ENCODE measurements around the gene IMMP2L. TPM values are rescaled to one million over a fixed set of nuclear protein-coding genes. Genes with fewer than 3 reads are reported as not detected.

IMMP2L gene
- total and polyA plus RNA-seq, 2 of the 4 experiments (the other 2 are of a cell fraction): 5.8 to 9.3 TPM

DNA sequence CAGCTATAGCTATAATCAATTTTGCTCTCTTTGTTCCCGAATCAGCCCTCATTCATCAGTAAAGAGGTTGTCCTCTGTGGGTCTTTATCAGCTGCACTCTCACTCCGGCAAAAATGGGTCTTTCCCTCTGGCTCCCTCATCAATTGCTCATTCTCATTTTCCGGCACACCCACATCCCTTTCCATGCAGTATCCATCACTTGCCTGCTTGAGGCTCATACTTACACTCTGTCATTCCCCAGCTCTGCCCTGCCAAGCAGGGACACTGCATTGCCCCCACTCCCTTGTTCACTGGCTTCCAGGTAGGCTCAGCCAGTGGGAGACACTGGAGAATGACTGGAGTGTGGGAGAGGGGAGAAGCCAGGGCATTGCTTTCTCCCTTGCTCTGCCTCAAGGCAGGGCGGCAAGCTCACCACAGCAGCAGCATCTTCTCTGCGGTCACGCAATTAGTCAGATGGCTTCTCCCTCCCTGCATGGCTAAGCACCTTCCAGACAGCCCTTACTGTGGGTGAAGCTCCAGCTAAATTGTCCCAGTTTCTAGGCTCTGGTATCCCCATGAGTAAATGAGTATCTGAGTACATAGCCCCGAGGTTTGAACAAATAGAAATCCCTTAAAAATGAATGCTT is 942.1 kb downstream of the IMMP2L start:
- Histone ChIP-seq H3K4me3 (ENCODE audit: insufficient read depth, low read depth, low read length) (no peak overlapping the region), H2BK20ac (ENCODE audit: low read depth, low read length) (no peak overlapping the region), H3K36me3 (ENCODE audit: control insufficient read depth, insufficient read depth, low read length) (no peaks in the 10 kb centered on the region), H4K20me1 (ENCODE audit: insufficient read depth, low read length) (no peaks in the 10 kb centered on the region), H2AK9ac (replicated peaks; ENCODE audit: low read depth, low read length, poor library complexity) (no peak overlapping the region), H3K9ac (ENCODE audit: low read depth, low read length) (no peak overlapping the region), H3K27me3 (ENCODE audit: control insufficient read depth, insufficient read depth, low read length) (no peaks in the 10 kb centered on the region), H3K18ac (ENCODE audit: low read depth, low read length) (no peak overlapping the region), H3K9me3 (ENCODE audit: control insufficient read depth, insufficient read depth, low read length) (no peaks in the 10 kb centered on the region), H3K79me1 (ENCODE audit: low read depth in 1 of 2, low read length in 2 of 2) (no peaks in the 10 kb centered on the region), H3K4me2 (ENCODE audit: low read depth, low read length) (no peak overlapping the region), H3K14ac (replicated peaks; ENCODE audit: low read depth, low read length) (no peak overlapping the region), H2AK5ac (ENCODE audit: low read depth, low read length) (no peak overlapping the region), H2AFZ (replicated peaks; ENCODE audit: low read length, poor library complexity) (no peak overlapping the region), H3K9me1 (ENCODE audit: insufficient read depth, low read length) (no peaks in the 10 kb centered on the region), H3K23ac (ENCODE audit: low read depth, low read length) (no peak overlapping the region), H4K8ac (ENCODE audit: low read depth in 2 of 2, low read length in 2 of 2) (no peak overlapping the region), H4K5ac (ENCODE audit: low read depth, low read length) (no peak overlapping the region), H2BK5ac (ENCODE audit: low read depth, low read length, poor library complexity, severe bottlenecking) (no peak overlapping the region), H4K91ac (ENCODE audit: insufficient read depth, low read depth, low read length) (no peak overlapping the region), H2BK120ac (ENCODE audit: low read depth, low read length) (no peak overlapping the region), H3K27ac (ENCODE audit: insufficient read depth, low read length) (no peak overlapping the region), H3K4me1 (ENCODE audit: control insufficient read depth, insufficient read depth, low read length) (no peaks in the 10 kb centered on the region), H3K56ac (ENCODE audit: extremely low read depth, insufficient read depth, low read length) (no peak overlapping the region), H3K4ac (ENCODE audit: low read depth, low read length) (no peak overlapping the region), H2BK15ac (ENCODE audit: low read depth, low read length) (no peak overlapping the region; the same call in 2 of the 3 replicates)
- dilution Hi-C loops (cut with HindIII; ENCODE audit: low sequenced_read_pairs, unreplicated experiment): no loop called here
- TF ChIP-seq FOS (IDR thresholded peaks at IDR 0.05; ENCODE audit: low read depth, low read length) (no peak), RAD21 (IDR thresholded peaks at IDR 0.05; ENCODE audit: low read length) (no peak), POLR2A (IDR thresholded peaks at IDR 0.05; ENCODE audit: low read depth, low read length) (no peak), MAFK (IDR thresholded peaks at IDR 0.05; ENCODE audit: low read depth, low read length) (no peak), NFE2L2 (IDR thresholded peaks at IDR 0.05; ENCODE audit: low read depth, low read length) (no peak), MXI1 (IDR thresholded peaks at IDR 0.05; ENCODE audit: borderline replicate concordance, low read depth, low read length) (no peak), RFX5 (IDR thresholded peaks at IDR 0.05; ENCODE audit: low read depth, low read length) (no peak), CHD1 (IDR thresholded peaks at IDR 0.05; ENCODE audit: low read depth, low read length) (no peak), BHLHE40 (IDR thresholded peaks at IDR 0.05; ENCODE audit: low read depth, low read length) (no peak)
- TF ChIP-seq, protein P1, sequence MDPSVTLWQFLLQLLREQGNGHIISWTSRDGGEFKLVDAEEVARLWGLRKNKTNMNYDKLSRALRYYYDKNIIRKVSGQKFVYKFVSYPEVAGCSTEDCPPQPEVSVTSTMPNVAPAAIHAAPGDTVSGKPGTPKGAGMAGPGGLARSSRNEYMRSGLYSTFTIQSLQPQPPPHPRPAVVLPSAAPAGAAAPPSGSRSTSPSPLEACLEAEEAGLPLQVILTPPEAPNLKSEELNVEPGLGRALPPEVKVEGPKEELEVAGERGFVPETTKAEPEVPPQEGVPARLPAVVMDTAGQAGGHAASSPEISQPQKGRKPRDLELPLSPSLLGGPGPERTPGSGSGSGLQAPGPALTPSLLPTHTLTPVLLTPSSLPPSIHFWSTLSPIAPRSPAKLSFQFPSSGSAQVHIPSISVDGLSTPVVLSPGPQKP (IDR thresholded peaks at IDR 0.05; ENCODE audit: borderline replicate concordance, low read depth, low read length): no peak
- ChIA-PET CTCF (no interaction called here), POLR2A (ENCODE audit: unreplicated experiment) (no interaction called here)
- no TSS peak for BruUV-seq (replicated peaks)
- DNase-seq: no peak
- intact Hi-C loops (cut with micrococcal nuclease): no loop called here
- no peak for ATAC-seq (ENCODE audit: low read depth)
- in situ Hi-C loops (cut with MboI; ENCODE audit: low sequenced_read_pairs): loop anchor here (25.0 kb wide), 1 partner anchor 1092 kb away; no protein-coding TSS in a partner anchor
- 100% methylated on average over 2 of the region's 7 CpGs; no CpG with 5 or more reads in 1 of the 2 experiments for WGBS, 2 experiments (ENCODE audit: extremely low coverage in 2 of 2, insufficient read length in 1 of 2)

Small RNA genes lying within 50 kb of the gene (microRNA-seq; reads per million reads assigned to microRNA genes)
- gene AC003989.2 (ENCODE audit: insufficient read depth, insufficient read length): not detected

Small RNA genes lying within 50 kb of the gene (small RNA-seq; reads per million reads assigned to genes)
- gene AC003989.2: 0 reads per million in 5 experiments
